ENCODE measurements around the gene C20orf204.

Gene C20orf204

DNA sequence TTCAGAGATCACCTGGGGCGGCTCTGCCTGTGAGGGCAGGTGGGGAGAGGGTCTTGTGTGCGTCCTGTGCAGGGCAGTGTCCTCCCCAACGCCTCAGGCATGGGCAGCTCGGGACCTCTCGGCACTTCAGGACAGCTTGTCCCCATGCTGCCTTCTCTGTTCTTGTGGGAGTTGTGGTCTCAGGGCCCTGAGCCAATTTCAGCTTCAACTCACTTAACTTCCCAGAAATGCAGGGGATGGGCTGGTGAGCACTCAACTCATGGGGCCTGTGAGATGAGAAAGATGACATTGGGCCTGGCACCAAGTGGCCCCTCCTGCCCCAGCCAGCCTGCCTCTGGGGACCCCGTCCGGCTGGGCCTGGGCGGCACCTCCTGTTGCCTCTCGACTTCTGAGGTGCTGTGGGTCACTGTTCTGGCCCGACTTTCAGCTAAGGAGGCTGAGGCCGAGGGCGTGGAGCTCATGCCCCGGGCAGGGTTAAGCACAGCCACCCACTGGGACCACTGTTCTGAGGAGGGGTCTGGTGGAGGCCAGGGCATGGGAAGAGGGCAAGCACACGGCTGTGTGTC lies 36.6 kb downstream of the C20orf204 start:
- no peak for DNase-seq

GRCh38 chr20:64073476-64074183 lies 37.6 kb downstream of the C20orf204 start:
- no peak for DNase-seq

GRCh38 chr20:64074184-64074789 lies 38.3 kb downstream of the C20orf204 start:
- DNase-seq = no peak

DNA sequence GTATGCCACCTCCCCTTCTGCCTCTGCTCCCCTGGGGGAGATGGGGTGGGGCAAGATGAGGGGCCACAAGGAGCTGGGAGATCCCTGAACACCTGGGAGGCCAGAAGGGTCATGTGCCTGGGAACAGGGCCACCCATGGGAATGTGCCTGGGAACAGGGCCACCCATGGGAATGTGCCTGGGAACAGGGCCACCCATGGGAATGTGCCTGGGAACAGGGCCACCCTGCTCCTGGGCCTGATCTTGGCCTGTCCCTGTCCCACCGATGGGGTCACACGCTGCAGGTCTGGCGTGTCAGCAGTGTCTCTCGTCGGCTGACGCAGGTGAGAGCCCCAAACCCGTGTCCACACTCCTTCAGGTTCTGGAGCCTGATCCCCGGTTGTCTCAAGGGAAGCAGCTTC lies 39.0 kb downstream of the C20orf204 start:
- DNase-seq = no peak

DNA sequence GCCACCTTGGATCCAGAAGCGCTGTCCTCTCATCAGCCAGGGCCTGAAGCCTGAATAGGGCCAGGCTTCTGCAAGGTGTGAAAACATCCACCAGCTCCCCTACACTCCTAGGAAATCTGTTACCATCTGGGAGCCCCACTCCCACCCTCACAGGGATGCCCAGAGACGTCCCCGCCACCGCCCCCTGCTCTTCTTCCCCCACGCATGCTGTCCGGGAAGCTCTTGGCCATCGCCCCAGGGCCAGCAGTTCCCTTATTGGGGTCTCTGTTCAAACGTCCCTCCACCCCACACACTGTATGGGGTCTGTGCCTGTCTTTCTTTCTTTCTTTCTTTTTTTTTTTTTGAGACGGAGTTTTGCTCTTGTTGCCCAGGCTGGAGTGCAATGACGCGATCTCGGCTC lies 39.6 kb downstream of the C20orf204 start:
- no peak for DNase-seq

- no peak for DNase-seq
Measured at GRCh38 chr20:64076061-64076997, 40.3 kb downstream of the C20orf204 start.

- DNase-seq = no peak
Measured at GRCh38 chr20:64077094-64077493, 41.1 kb downstream of the C20orf204 start.

- no peak for DNase-seq
Measured at GRCh38 chr20:64077541-64077875, 41.5 kb downstream of the C20orf204 start.

- DNase-seq = peak; percentile 53
Measured at GRCh38 chr20:64077876-64078551, 42.0 kb downstream of the C20orf204 start.

DNA sequence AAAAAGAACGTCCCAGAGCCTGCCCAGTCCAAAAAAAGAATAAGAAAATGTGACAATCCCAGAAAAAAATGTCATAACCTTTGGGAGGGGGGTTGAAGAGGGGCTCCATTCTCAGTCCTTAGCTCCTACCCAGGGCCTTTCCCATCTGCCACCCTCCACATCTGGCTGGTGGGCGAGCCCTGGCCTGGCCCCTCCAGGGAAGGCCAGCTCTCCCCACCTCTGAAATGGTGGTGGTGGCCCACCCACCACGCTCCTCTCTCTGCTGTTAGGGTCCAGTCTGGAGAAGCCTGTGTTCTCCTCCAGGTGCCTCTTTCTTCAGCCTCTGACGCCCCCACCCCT lies 42.9 kb downstream of the C20orf204 start:
- DNase-seq = no peak

GRCh38 chr20:64079273-64080012 lies 43.5 kb downstream of the C20orf204 start, which contains the start of gene RGS19:
TSS of gene RGS19 (minus strand) at chr20:64079518. CDS start at chr20:64076886, 2,632 bp downstream.
- DNase-seq = peak; percentile 47

DNA sequence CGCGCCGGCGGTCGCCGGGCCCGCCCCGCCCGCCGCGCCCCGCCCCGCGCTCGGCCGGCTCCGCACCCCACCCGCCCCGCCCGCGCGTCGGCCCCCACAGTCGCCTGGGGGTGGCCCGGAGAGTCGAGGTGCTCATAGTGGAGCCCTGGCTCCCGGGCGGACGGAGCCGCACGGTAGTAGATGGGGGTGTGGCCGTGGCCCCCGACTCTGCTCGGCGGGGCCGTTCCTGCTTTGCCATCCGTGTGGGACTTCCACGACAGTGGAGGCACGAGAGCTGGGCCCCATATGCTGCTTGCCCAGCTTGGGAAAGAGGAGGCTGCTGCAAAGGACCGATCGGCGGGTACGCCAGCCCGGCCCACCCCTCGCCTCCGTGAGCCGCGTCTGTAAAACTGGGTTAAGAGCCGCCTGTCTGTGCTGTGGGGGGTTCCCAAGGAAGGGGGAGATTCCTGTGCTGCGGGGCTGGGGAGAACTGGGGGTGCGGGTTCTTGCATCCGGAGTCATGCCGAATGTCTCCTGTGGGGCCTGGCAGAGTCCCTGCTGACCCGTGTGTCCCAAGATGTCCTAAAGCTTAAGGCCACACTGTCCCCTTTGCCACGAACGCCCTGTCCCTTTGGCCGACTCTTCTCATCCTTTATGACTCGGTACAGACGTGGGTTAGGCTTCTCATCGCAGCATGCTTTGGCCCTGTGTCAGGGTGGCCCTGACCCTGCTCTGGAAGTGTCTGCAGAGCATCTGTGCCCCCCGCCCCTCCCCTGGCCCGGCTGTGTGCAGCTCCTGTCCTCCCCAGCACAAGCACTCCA lies 44.2 kb downstream of the C20orf204 start, which contains the start of gene OPRL1:
Gene OPRL1, plus strand, starts transcription at position 70 of the 800 bp plus-strand sequence. CDS start 12,639 bp downstream, outside the sequence.
- no peak for DNase-seq

DNA sequence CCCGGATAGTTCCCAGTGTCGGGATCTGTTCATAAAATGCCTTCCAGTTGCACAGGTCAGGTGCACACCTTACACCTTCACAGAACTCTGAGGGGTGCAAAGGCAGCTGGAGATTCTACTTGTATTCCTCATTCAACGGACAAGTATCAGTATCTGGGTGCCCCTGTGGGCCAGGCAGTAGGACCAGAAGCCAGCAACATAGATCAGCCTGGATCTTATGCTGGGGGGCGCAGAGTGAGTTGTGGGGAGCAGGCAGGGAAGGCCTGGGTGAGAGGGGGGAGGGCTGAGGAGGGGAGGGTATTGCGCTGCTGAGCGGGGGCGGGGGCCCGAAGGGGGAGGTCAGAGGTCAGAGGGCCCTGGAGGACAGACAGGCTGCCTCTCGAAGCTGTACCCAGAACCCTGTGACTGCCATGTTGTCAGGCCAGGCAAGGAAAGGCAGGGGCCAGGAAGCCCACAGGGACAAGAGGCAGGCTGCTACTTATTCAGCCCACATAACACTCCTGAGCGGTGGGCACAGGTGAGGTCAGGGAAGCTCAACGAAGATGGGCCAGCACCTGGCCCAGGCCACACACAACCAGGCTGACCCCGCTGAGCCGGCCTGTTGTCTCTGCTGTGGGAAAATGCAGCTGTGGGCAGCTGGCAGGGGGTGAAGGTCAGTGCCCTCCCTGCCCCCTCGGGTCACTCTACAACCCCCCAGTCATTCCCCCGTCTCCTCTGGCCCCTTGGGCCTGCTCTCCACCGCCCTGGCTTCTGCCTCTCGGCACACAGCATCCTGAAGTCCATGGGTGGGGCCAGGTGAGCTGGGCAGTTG lies 45.0 kb downstream of the C20orf204 start:
- DNase-seq = no peak

DNA sequence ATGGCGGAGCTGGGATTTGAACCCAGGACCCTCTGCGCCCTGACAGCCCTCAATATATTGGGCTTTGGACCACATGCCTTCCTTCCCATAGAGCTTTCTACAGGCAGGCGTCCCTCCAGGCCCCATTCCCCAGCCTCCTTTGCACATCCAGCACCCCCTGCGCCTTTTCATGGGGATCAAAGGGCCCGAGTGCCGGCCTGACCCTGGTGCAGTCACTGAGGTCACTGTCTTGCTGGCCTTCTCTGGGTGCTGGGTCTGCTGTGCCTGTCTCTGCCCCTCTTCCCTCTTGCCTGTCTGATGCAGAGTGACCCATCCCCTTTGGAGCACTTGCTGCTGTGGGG lies 45.6 kb downstream of the C20orf204 start:
- DNase-seq = no peak

- no peak for DNase-seq
Measured at GRCh38 chr20:64082126-64082731, 46.2 kb downstream of the C20orf204 start.

GRCh38 chr20:64082820-64083377 lies 46.9 kb downstream of the C20orf204 start:
- no peak for DNase-seq

DNA sequence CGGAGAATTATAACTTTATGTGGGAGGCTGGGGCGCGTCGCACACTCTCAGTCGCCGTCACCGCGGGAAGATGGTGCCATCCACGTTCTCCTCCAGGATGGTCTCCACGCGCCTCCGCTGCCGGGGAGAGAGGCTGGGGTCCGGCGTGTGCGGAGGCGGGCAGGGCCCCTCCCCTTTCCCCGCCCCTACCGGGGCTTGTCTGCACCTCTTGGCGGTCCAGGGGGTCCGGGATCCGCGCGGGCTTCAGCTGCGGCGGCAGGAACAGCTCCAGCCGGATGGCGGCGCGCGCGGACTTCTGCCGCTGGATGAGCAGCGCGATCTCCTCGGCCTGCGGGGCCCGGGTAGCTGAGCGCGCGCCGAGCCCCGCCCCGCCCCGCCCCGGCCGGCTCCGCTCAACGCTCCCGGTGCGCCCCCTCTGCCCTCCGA lies 47.4 kb downstream of the C20orf204 start:
- peak; percentile 71 for DNase-seq

- DNase-seq = no peak
Measured at GRCh38 chr20:64083804-64084684, 48.1 kb downstream of the C20orf204 start, which contains the start of gene LKAAEAR1. TSS of gene LKAAEAR1 (minus strand) at chr20:64084398. CDS start at chr20:64084219, 179 bp downstream.

Data from stimulated activated CD4-positive, alpha-beta T cell treated with anti-CD3 and anti-CD28 coated beads, Interleukin-1b, Interleukin-23, amount 100 ng/mL, for 48 hours (primary cell).